Vagina (tissue), 2 donors: ENCODE results near the gene NDUFB1. TPM values are rescaled to one million over a fixed set of nuclear protein-coding genes. Genes with fewer than 3 reads are reported as not detected.
A peak's percentile ranks its signal among the peaks of the same experiment; 100 is the strongest.

ENCODE experiments used
- DNase-seq, 2 donors: peaks; one replicate each; pipeline ENCODE4 v3.0.0-alpha.2; 2017; ENCODE audit errors: extremely low spot score in 2 of 2
- H3K27ac ChIP-seq: fragments of 200-600 bp; sonication (generic); one replicate; pipeline ENCODE4 v1.5.1; 2019
- H3K27me3 ChIP-seq: fragments of 200-600 bp; sonication (generic); one replicate; pipeline ENCODE4 v1.5.1; 2019
- H3K36me3 ChIP-seq, 2 donors: fragments of 200-600 bp; sonication (generic); one replicate each; pipeline ENCODE4 v1.5.1; 2017 to 2019
- H3K4me1 ChIP-seq: fragments of 200-600 bp; sonication (generic); one replicate; pipeline ENCODE4 v1.5.1; 2019
- H3K4me3 ChIP-seq, 2 donors: fragments of 200-600 bp; sonication (generic); 1 replicate in 1 of 2; 2 replicates in 1 of 2; pipeline ENCODE4 v1.5.1; 2016 to 2019
- H3K9me3 ChIP-seq: fragments of 200-600 bp; sonication (generic); one replicate; pipeline ENCODE4 v1.5.1; 2019
- POLR2A ChIP-seq, 2 donors: fragments of 450-650 bp; IDR thresholded peaks; one replicate each; pipeline ENCODE4 v1.6.1; 2017; ENCODE audit warnings: antibody characterized with exemption in 2 of 2, mild to moderate bottlenecking in 2 of 2, moderate library complexity in 2 of 2
- POLR2AphosphoS5 ChIP-seq, 2 donors: sonication (generic); formaldehyde crosslinking; IDR thresholded peaks; one replicate each; pipeline ENCODE4 v1.9.0; 2017; ENCODE audit warnings: antibody characterized with exemption in 2 of 2, mild to moderate bottlenecking in 2 of 2, low read depth in 1 of 2; ENCODE audit not compliant: insufficient read depth in 1 of 2
- intact Hi-C: fragments of 100-400 bp; cut with DNase I; formaldehyde crosslinking; loops from one replicate; pipeline ENCODE4 v1.15.1; 2023
- total RNA-seq: library from RNA; depleted of rRNA; stranded (reverse); fragments of >200 nt; gene quantifications from one replicate; pipeline ENCODE4 v1.2.3, GENCODE V29; 2016
- TF ChIP-seq, protein P1 (sequence below), 3 experiments: fragments of 450-650 bp in 2 of 3; fragments of 200-600 bp in 1 of 3; sonication (generic) in 1 of 3; IDR thresholded peaks; one replicate each; pipeline ENCODE4 v1.5.1; 2017 to 2019; ENCODE audit warnings: antibody characterized with exemption in 3 of 3, mild to moderate bottlenecking in 2 of 3, moderate library complexity in 2 of 3

NDUFB1 gene
- total RNA-seq, 1 donor from 2014 or later, result 86.9 TPM

DNA sequence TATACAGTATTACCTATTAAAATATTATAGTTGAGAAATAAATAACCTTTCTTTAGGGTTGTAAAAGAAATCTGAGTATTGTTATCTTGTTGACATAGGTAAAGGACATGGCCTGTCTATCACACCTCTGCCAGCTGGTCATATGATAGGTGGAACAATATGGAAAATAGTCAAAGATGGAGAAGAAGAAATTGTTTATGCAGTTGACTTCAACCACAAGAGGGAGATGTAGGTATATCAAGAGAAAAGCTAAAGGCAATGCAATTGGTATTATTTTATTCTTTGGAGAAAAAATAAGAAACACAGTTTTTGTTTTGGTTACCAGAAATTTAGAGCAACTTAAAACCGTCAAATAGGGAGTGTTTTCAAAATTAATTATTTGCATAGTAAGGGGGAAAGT lies 13.8 kb upstream of the NDUFB1 start:
- Histone ChIP-seq H3K27ac (no peak overlapping the region), H3K4me1 (no peaks in the 10 kb centered on the region), H3K36me3 (peaks cover 0 to 61% of the 10 kb centered on the region in 2 donors), H3K9me3 (no peaks in the 10 kb centered on the region), H3K27me3 (no peaks in the 10 kb centered on the region), H3K4me3 (no peak overlapping the region)
- TF ChIP-seq, protein P1, sequence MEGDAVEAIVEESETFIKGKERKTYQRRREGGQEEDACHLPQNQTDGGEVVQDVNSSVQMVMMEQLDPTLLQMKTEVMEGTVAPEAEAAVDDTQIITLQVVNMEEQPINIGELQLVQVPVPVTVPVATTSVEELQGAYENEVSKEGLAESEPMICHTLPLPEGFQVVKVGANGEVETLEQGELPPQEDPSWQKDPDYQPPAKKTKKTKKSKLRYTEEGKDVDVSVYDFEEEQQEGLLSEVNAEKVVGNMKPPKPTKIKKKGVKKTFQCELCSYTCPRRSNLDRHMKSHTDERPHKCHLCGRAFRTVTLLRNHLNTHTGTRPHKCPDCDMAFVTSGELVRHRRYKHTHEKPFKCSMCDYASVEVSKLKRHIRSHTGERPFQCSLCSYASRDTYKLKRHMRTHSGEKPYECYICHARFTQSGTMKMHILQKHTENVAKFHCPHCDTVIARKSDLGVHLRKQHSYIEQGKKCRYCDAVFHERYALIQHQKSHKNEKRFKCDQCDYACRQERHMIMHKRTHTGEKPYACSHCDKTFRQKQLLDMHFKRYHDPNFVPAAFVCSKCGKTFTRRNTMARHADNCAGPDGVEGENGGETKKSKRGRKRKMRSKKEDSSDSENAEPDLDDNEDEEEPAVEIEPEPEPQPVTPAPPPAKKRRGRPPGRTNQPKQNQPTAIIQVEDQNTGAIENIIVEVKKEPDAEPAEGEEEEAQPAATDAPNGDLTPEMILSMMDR (IDR thresholded peaks at IDR 0.05), result peak in 2 of 3 experiments; percentile 23 to 26
- TF ChIP-seq POLR2AphosphoS5 (IDR thresholded peaks at IDR 0.05; ENCODE audit: insufficient read depth in 1 of 2, low read depth in 1 of 2), result no peak
- no peak for TF ChIP-seq POLR2A (IDR thresholded peaks at IDR 0.05)
- intact Hi-C loops, result no loop called here
- DNase-seq, result no peak

DNA sequence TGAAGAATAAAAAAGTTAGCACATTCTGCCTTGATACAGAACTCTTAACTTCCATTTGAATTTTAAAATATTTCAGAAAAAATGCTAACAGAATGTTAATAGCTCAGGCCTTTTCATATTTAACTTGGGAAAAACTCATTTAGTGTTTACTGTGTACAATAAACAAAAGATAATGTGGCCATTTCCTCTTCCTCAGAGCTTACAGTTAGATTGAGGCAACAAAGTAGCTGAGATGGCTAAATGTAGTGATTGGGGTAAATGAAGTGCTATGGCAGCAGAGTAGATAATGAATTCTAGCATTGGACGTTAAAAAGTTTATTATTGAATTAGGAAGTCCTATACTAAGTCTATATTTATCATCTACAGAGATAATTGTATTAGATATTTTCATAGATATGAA lies 12.9 kb upstream of the NDUFB1 start:
- intact Hi-C loops, result no loop called here
- Histone ChIP-seq H3K36me3 (peaks cover 0 to 66% of the 10 kb centered on the region in 2 donors), H3K4me3 (no peak overlapping the region), H3K27me3 (no peaks in the 10 kb centered on the region), H3K9me3 (no peaks in the 10 kb centered on the region), H3K27ac (no peak overlapping the region), H3K4me1 (no peaks in the 10 kb centered on the region)
- TF ChIP-seq POLR2A (IDR thresholded peaks at IDR 0.05) (no peak), POLR2AphosphoS5 (IDR thresholded peaks at IDR 0.05; ENCODE audit: insufficient read depth in 1 of 2, low read depth in 1 of 2) (no peak)
- TF ChIP-seq, protein P1 (IDR thresholded peaks at IDR 0.05), result no peak
- DNase-seq, result no peak

DNA sequence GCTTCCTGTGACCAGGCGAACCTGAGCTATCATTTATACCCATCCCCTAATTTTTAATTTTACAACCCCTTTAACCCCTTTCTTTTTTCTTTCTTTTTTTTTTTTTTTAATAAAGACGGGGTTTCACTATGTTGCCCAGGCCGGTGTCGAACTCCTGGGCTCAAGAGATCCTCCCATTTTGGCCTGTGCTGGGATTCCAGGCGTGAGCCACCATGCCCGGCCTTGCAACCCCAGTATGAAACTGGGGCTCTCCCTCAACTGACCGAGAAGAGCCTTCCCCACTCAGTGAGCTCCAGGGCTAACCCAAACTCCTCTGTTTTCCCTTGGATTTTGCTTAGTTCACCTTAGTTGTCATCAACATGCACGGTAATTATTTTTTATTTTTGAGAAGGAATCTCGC lies 1.3 kb upstream of the NDUFB1 start:
- Histone ChIP-seq H3K9me3 (no peaks in the 10 kb centered on the region), H3K36me3 (peaks cover 0 to 14% of the 10 kb centered on the region in 2 donors), H3K27me3 (no peaks in the 10 kb centered on the region), H3K27ac (peak overlapping the region; percentile 97), H3K4me1 (peaks cover 55% of the 10 kb centered on the region), H3K4me3 (peak overlapping the region; percentile 81 to 100)
- TF ChIP-seq, protein P1 (IDR thresholded peaks at IDR 0.05), result no peak
- DNase-seq, result no peak
- intact Hi-C loops, result no loop called here

DNA sequence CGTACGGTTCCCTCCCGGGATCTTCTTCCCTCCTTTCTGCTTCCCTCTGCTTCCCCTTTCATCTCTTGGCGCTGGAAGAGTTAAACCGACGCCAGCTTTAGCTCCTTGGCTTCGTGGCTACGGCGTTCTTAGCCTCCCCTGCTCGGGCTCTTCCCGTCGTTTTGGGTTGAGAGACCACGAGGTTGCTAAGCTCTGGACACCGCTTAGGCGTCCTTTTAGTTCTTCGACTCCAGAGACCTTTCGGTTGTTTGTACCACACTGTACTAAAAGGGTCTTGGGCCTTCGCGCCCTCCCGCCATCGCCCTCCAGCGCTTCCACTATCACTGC lies 808 bp upstream of the NDUFB1 start:
- Histone ChIP-seq H3K4me3 (peak overlapping the region; percentile 81 to 100), H3K36me3 (peaks cover 0 to 17% of the 10 kb centered on the region in 2 donors), H3K4me1 (peaks cover 55% of the 10 kb centered on the region), H3K27ac (peak overlapping the region; percentile 97), H3K9me3 (no peaks in the 10 kb centered on the region), H3K27me3 (no peaks in the 10 kb centered on the region)
- TF ChIP-seq POLR2A (IDR thresholded peaks at IDR 0.05) (no peak), POLR2AphosphoS5 (IDR thresholded peaks at IDR 0.05; ENCODE audit: insufficient read depth in 1 of 2, low read depth in 1 of 2) (no peak)
- TF ChIP-seq, protein P1 (IDR thresholded peaks at IDR 0.05), result no peak
- intact Hi-C loops, result no loop called here
- no peak for DNase-seq

DNA sequence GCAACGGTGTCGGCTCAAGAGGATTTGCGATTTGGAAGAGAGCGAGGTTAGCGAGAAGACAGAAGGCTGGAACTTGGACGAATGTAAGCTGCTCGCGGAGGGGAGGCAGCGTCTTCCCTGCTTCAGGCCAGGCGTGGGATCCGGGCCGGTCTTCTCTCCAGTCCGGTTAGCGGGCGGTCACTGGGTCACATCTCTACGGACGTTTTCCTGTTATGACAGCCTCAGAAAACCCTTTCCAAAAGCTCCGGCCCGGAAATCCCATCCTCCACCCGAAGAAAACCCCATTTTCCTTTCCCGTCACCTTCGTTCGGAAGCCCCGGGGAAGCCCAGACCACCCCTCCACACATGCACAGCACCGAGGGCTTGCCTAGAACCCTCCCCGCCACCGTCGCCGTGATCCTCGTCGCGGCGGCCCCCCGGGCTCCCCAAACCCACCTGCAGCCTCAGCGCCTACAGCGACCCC lies 268 bp downstream of the NDUFB1 start:
- Histone ChIP-seq H3K4me3 (peak overlapping the region; percentile 81 to 100), H3K27me3 (no peaks in the 10 kb centered on the region), H3K4me1 (peaks cover 55% of the 10 kb centered on the region), H3K27ac (peak overlapping the region; percentile 97), H3K36me3 (peaks cover 0 to 12% of the 10 kb centered on the region in 2 donors), H3K9me3 (no peaks in the 10 kb centered on the region)
- DNase-seq, result no peak
- intact Hi-C loops, result no loop called here
- TF ChIP-seq, protein P1 (IDR thresholded peaks at IDR 0.05), result peak in 1 of 3 experiments; percentile 13
- TF ChIP-seq POLR2AphosphoS5 (IDR thresholded peaks at IDR 0.05; ENCODE audit: insufficient read depth in 1 of 2, low read depth in 1 of 2) (no peak), POLR2A (IDR thresholded peaks at IDR 0.05) (no peak)
